LNCAP (cell line): Measurements from ENCODE around the gene RAVER2.

ENCODE experiments used
- CTCF ChIP-seq: fragments of 450-650 bp; IDR thresholded peaks from 2 replicates; pipeline ENCODE4 v1.5.1; 2017; ENCODE audit warnings: mild to moderate bottlenecking

RAVER2 gene

GRCh38 chr1:64754173-64754572, 9.3 kb downstream of the RAVER2 start:
- no peak for TF ChIP-seq CTCF

GRCh38 chr1:64755361-64755760, 10.5 kb downstream of the RAVER2 start:
- TF ChIP-seq CTCF: no peak

- TF ChIP-seq CTCF: no peak
Observed at GRCh38 chr1:64756770-64757169, 11.9 kb downstream of the RAVER2 start.

GRCh38 chr1:64757213-64757612, 12.3 kb downstream of the RAVER2 start:
- no peak for TF ChIP-seq CTCF

GRCh38 chr1:64758233-64758632, 13.4 kb downstream of the RAVER2 start:
- TF ChIP-seq CTCF: no peak

GRCh38 chr1:64759968-64760367, 15.1 kb downstream of the RAVER2 start:
- TF ChIP-seq CTCF: no peak

GRCh38 chr1:64765012-64765411, 20.1 kb downstream of the RAVER2 start:
- TF ChIP-seq CTCF: no peak

GRCh38 chr1:64765826-64766225, 21.0 kb downstream of the RAVER2 start:
- TF ChIP-seq CTCF: no peak
